Ishikawa (cell line): ENCODE data around the gene ANTXR1.

Experiments used
- EP300 ChIP-seq: IDR thresholded peaks from 2 replicates; pipeline ENCODE4 v1.6.1; 2012; ENCODE audit warnings: borderline replicate concordance
- NFIC ChIP-seq: IDR thresholded peaks from 2 replicates; pipeline ENCODE4 v1.6.1; 2012
- RAD21 ChIP-seq: IDR thresholded peaks from 2 replicates; pipeline ENCODE4 v1.6.1; 2012; ENCODE audit warnings: low read depth
- TAF1 ChIP-seq: IDR thresholded peaks from 2 replicates; pipeline ENCODE4 v1.6.1; 2012; ENCODE audit warnings: low read depth, mild to moderate bottlenecking
- TCF12 ChIP-seq: IDR thresholded peaks from 2 replicates; pipeline ENCODE4 v1.6.1; 2012; ENCODE audit warnings: low read depth
- TF ChIP-seq, protein P1 (sequence below): IDR thresholded peaks from 2 replicates; pipeline ENCODE4 v1.6.1; 2012
- TF ChIP-seq, protein P2 (sequence below): IDR thresholded peaks from 2 replicates; pipeline ENCODE4 v1.6.1; 2012; ENCODE audit warnings: low read depth, mild to moderate bottlenecking

DNA sequence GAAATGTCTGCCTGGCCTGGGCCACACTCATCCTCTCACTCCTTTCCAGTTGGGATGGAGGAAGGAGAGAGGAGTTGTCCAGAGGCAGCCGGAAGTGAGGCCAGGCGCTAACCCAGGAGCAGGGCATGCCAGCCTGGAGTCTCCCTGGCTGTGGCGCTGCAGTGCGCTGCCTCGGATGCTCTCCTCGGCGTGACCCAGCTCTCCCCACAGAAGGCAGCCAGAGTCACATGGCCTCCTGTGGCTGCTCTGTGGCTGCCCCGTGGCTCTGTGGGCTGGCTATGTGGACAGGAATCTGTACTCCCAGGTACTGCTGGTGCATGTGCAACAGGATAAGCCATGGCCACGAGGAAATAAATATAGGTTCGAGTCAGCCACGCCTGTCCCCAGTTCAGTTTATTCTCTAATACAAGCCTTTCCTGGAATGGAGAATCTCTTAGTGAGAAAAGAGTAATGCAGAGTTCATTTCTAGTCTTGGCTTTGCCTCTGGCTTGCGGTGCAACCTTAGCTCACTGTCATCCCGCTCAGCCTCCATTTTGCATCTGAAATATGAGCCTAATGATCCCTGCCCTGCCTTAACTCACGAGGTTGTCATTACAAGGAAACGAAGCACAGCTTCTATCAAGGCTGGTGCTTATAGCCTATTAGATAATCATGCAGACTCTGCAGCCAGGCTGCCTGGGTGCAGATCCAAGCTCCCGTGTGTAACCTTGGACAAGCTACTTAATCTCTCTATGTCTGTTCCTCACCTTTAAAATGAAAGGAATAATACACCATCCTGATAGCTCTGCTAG, 106.3 kb downstream of the ANTXR1 start:
- TF ChIP-seq TCF12 (no peak), RAD21 (no peak), EP300 (no peak), NFIC (no peak), TAF1 (no peak)
- TF ChIP-seq, protein P1, sequence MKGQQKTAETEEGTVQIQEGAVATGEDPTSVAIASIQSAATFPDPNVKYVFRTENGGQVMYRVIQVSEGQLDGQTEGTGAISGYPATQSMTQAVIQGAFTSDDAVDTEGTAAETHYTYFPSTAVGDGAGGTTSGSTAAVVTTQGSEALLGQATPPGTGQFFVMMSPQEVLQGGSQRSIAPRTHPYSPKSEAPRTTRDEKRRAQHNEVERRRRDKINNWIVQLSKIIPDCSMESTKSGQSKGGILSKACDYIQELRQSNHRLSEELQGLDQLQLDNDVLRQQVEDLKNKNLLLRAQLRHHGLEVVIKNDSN: no peak
- TF ChIP-seq, protein P2, sequence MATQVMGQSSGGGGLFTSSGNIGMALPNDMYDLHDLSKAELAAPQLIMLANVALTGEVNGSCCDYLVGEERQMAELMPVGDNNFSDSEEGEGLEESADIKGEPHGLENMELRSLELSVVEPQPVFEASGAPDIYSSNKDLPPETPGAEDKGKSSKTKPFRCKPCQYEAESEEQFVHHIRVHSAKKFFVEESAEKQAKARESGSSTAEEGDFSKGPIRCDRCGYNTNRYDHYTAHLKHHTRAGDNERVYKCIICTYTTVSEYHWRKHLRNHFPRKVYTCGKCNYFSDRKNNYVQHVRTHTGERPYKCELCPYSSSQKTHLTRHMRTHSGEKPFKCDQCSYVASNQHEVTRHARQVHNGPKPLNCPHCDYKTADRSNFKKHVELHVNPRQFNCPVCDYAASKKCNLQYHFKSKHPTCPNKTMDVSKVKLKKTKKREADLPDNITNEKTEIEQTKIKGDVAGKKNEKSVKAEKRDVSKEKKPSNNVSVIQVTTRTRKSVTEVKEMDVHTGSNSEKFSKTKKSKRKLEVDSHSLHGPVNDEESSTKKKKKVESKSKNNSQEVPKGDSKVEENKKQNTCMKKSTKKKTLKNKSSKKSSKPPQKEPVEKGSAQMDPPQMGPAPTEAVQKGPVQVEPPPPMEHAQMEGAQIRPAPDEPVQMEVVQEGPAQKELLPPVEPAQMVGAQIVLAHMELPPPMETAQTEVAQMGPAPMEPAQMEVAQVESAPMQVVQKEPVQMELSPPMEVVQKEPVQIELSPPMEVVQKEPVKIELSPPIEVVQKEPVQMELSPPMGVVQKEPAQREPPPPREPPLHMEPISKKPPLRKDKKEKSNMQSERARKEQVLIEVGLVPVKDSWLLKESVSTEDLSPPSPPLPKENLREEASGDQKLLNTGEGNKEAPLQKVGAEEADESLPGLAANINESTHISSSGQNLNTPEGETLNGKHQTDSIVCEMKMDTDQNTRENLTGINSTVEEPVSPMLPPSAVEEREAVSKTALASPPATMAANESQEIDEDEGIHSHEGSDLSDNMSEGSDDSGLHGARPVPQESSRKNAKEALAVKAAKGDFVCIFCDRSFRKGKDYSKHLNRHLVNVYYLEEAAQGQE: no peak
